DMS 273 (cell line): ENCODE measurements around the gene CEP57L1.
"Not testable (repeated sequence)": the region's sequence is repeated elsewhere in the genome, so short reads cannot be mapped to it uniquely, and the experiment has no call there.

Source experiments
- DNase-seq: peaks from one replicate; lab custom pipeline; 2025; ENCODE audit not compliant: unreplicated experiment; lab: John Stamatoyannopoulos, UW

Gene CEP57L1

DNA sequence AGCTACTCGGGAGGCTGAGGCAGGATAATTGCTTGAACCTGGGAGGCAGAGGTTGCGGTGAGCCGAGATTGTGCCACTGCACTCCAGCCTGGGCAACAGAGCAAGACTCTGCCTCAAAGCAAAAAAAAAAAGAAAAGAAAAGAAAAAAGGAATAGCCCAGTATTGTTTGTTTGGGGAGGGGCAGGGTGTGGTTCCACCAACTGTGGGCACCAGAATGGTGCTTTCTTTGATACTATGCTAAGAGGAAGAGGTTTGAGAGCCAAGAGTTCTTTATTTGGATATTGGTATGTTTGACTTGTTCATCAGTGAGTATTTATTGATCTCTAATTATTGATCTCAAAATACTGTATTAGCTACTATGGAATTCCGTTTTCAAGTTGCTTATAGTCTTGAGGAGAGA lies 72.3 kb downstream of the CEP57L1 start:
- no peak for DNase-seq

DNA sequence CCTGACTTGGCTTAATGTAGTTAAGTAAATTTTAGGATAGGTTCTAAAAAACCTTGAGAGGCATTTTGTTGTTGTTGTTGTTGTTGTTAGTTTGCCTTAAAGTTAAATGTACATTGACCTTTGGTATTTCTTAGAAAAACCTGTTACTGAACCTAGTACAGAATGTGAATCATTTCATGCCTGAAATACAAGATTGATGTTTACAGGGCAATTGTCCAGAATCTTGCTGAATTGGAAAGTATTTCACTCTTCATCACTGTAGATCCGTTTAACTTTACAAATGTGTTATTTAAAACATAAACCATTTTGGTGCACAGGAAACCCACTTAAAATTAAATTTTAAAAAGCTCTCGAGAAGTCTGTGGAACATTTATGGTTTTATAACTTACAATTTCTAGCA lies 75.0 kb downstream of the CEP57L1 start:
- no peak for DNase-seq

DNA sequence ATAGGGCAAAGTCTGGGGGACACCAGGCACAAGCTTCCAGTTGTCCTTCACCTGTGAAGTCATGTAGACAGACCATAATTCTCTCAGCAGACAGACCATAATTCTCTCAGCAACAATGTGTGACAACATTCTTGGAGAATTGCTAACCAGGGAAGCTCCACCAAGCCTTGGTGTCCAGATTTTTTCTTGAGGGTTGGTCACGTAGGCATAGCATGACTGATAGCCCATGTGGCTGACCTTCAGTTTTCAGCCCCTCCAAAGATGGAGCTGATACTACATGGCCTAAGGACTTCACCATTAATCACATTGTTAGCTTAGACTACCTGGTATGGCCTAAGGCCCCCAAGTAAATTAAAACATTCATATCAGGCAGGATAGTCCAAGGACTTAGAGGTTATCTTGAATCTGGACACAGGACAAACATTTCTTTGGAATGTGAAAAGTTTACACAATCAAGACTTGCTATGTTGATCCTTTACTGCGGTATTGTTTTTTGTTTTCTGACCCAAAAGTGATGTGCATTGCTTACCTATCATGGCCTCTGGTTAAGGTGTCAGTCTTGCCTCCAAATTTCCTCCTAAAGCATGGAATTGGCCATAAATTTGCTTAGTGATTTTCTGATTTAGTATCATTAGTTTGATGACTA lies 76.9 kb downstream of the CEP57L1 start:
- no peak for DNase-seq

DNA sequence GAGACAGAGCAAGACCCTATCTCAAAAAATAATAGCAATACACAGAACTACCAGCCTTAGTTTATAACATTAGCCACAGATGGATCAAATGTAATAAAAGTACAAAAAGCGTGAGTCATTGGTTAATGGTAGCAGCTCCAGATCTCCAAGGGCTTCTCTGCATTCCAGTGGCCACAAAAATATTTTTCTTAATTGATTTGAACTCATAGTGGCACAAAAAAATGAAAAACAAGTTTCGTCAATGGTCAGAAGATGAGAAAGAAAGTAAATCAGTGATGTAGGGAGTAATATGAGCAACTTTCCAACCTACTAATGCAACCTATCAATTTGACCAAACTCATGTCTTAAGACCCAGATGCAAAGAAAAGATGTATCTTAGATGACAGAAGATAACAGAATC lies 79.6 kb downstream of the CEP57L1 start:
- DNase-seq: no peak

DNA sequence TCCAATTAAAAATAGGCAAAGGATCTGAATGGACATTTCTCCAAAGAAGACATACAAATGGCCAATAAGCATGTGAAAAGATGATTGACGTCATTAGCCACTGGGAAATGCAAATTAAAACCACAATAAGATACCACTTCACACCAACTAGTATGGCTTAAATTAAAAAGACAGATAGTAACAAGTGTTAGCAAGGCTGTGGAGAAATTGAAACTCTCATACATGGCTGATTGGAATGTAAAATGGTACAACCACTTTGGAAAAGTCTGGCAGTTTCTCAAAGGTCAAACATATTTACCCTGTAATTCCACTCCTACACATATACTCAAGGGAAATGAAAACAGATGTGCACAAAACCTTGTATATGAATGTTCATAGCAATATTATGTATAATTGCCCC lies 83.6 kb downstream of the CEP57L1 start:
- DNase-seq: no peak

DNA sequence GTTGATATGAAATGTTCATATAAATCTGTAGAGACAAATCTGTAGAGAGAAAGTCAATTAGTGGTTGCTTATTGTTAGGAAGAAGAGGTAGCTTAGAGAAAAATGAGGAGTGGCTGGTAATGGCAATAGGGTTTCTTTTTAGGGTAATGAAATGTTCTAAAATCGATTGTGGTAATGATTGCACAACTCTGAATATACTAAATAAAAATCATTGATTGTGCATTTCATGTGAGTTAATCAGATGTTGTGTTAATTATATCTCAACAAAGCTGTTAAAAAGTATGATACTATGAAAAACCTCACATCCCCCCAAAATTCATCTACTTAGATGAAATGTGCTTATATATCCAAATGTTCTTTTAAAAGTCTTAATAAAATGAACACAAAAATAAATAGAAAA lies 84.2 kb downstream of the CEP57L1 start:
- no peak for DNase-seq

DNA sequence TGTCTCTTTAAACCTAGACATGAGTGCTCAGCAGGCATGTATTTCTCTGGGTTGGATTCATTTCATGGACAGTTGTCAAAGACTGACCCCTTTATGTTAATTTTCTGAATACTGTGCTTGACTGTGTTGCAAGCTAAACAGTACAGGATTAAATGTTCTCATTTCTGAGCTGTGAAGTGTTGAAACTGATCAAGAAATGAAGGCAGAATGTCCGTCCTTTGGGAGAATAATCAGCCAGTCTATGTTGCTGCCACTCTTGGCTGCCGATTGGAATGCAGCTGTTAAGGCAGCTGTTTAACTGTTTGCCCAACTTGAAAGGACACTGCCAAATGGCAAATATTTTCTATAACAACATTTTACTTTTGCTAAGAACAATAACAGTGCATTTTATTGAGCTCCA lies 87.3 kb downstream of the CEP57L1 start:
- DNase-seq: no peak

DNA sequence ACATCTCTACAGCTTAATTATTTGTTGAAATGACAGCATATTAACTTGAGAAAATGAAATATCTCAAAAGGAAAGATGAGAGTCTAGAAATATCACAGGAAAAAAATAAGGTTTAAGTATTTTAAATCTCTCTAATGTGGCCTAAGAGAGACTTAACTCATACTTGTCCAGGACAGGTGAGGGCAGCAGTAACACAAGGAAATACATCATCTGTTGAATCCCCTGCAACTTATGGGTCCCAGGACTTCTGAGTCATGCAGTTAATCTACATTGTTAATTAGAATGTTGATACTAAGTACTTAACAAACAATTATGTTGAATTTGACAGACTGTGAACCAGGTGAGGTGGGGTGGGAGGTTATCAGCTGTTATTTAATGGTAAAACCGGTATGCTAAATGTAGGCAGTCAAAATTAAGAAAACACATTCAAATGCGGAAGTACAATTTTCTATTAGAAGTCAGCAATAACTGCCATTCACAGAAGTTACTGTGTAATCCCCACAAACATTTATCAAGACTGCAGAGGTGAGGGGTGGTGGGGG lies 87.9 kb downstream of the CEP57L1 start:
- peak; percentile 10 for DNase-seq

DNA sequence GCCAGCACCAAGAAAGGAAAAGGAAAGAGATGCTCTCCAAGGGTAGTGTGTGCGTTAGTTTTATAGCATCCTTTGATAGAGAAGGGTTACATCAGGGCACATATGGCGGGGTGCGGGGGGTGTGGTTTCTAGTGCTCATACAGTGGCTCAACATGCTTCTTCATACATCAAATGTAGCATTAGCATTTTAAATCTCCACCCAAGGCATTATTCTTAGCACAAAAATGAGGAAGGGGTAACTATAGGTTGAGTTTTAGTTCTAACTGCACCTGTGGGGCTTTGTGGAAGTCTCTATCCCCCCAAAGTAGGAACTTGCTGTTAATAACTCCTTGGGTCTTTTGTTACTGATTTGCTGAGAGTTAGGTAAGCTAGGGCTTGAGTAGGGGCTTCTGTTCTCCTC lies 89.3 kb downstream of the CEP57L1 start:
- DNase-seq: no peak

DNA sequence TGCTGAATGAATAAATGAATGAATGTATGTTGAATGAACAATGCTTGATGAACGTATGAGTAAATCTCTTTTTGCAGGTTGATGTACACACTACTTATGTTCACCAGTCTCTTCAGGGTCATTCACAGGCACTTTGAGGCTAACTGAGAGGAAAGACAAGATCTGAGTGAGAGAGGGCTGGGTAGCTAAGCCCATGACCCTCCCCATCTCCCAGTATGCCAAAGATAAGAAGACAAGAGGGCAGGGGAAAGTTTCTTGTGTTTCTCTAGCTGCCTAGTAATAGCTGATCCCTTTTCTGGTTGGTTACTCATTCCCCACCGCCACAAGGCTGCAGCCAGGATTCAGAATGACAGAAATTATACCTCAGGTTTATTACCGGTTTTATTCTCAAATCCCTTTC lies 90.7 kb downstream of the CEP57L1 start:
- no peak for DNase-seq

DNA sequence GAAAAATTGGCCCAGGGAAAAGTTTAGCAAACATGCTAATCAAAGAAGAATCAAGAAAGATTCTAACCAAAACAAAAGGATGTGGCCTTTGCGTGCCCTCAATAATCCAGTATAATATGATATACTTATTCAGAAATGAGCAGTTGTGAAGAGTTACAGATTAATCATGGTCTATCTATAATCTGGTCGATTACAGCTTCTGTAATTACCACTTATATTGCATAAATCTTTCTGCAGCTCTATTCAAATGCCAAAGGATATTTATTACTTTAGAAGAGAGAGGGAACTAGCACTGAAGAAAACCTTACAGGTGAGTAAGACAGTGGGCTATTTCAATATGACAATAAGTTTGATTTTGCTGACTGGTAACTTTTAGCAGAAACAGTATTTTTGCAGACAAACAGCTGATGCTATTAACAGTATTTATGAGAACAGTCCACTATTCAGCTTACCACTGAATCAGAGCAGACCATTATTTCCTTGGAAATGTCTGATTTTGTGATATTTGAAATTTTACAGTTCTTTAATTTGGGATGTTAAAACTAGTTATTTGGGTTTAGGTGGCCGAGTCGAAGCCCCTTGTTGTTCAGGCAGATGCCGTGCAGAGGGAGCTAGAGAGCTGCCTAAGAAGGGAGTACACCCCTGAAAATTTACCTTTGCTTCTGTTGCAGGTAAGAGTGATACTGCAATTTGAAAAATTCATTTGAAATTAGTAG lies 92.2 kb downstream of the CEP57L1 start:
- peak; percentile 71 for DNase-seq

DNA sequence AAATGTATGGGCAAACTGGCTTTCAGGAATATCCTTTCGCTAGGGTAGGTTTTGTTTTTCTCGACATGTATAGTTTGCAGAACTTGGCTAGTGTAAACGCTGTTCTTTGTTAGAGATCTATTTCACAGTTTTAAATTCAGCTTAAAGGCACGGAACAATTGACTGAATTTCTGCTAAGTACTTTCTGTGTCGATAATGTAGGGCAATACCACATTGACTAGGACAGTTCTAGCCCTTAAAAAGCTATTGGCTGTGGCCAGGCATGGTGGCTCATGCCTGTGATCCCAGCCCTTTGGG lies 92.8 kb downstream of the CEP57L1 start:
- DNase-seq: no peak

DNA sequence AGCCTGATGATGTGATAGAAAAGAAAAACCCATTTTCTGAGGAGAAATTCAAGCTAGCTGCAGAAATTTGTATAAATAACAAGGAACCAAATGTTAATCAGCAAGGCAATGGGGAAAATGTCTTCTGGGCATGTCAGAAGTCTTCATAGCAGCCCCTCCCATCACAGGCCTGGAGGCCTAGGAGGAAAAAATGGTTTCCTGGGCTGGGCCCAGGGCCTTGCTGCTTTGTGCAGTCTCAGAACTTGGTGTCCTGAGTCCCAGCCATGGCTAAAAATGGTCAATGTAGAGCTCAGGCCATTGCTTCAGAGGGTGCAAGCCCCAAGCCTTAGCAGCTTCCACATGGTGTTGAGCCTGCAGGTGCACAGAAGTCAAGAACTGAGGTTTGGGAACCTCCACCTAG lies 96.1 kb downstream of the CEP57L1 start:
- DNase-seq: not testable (repeated sequence)

DNA sequence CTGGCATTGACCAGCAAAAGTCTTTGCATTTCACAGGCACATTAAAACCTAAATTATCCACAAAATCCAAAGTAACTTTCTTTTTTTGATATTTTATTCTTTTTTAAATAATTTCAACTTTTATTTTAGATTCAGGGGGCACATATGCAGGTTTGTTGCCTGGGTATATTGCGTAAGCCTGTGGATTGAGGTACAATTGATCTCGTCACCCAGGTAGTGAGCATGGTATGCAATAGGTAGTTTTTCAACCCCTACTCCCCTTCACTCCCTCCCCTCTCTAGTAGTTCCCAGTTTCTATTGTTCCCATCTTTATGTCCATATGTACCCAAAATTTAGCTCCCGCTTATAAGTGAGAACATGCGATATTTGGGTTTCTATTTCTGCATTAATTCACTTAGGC lies 97.6 kb downstream of the CEP57L1 start:
- DNase-seq: no peak

DNA sequence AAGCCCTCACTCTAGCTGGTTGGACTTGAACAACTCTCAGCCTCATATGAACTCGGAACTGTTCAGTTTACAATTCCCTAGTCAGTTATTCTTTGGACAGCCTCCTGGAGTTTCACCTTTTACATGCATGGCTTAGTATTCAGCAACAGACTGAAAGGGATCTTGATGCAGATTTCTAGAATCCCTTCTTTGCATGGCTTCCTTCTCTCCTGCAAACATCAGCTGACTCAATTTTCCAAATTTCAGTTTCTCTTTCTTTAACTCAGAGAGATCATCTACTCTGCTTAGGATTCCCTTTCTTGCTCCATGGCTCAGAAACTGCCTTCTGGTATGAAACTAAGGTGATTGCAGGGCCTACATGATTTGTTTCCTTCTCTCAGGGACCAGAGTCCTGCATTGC lies 99.6 kb downstream of the CEP57L1 start:
- no peak for DNase-seq

DNA sequence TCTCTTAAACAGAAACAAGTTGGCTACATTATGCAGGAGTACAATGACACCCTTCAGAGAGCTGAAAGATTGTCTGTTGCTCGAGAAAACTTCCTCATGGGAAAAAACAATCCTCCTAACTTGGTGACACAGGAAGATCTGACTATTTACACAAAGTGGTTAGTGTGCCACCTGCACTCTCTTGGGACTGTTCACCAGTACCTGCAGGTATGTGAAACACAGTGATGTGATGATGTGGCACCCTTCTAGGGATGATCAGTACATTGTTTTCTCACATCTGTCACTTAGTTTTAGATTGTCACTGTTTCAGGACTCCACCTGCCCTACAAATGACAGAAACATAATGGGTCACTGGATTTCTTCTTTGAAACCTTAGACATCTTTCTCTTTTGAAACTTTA lies 101.8 kb downstream of the CEP57L1 start:
- no peak for DNase-seq

DNA sequence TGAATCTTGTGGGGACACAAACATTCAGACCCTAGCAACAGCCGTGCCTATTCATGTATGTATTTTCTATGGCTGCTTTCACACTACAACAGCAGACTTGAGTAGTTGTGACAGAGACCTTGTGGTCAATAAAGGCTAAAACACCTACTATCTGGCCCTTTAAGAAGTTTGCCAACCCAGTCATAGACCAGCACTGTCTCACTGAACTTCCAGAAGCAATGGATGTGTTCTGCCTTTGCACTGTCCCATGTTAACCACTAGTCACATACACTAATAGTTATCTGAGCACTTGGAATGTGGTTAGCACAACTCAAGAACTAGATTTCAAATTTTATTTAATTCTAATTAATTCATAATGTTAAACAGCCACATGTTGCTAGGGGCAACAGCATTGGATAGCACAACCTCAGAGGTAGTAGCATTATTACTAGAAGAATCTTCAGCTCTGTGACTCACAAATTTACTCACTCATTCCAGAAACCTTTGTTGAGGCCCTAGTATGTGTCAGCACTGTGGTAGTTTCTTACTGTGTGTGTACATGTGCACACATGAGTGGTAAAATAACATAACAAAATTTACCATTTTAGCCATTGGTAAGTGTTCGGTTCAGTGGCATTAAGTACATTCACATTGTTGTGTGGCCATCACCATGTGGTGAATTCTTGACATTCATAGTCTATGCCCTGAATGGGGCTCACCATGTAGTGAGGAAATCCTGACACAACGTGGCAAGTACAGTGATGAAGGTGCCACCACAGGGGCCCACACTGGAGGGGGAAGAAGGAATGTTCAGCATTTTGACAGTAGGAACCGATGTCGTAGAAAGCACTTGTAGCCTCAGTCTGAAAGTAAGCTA lies 107.3 kb downstream of the CEP57L1 start:
- DNase-seq: no peak

DNA sequence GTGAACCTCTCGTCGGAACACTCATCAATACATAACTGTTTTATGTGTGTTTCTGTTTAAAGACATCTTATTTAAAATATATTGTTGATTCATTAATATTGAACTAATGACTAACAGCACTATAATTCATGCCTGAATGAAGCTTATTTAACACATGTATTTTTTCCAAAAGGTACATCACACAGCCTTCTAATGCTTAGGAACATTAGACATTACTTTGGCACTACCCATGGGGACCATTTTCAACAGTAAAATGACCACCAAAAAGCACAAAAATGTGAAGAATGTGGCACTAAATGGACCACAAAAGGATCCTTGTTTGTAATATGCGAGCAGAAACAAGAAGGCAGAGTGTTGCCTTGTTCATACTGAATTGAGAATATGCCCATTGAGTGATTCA lies 109.2 kb downstream of the CEP57L1 start:
- DNase-seq: no peak

DNA sequence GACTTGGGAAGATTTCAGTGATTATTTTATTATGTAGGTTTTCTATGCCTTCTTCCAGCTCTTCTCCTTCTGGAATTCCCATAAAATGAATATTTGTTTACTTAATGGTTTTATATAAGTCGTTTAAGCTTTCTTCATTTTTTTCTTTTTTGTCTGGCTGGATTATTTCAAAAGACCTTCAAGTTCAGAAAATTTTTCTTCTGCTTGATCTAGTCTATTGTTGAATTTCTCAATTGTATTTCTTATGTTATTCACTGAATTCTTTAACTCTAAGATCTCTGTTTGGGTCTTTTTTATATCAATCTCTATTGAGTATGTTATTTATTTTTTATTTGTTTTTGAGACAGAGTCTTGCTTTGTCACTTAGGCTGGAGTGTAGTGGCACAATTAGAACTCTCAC lies 117.4 kb downstream of the CEP57L1 start:
- no peak for DNase-seq
